ENCODE measurements around the gene SERPINE3.

DNA sequence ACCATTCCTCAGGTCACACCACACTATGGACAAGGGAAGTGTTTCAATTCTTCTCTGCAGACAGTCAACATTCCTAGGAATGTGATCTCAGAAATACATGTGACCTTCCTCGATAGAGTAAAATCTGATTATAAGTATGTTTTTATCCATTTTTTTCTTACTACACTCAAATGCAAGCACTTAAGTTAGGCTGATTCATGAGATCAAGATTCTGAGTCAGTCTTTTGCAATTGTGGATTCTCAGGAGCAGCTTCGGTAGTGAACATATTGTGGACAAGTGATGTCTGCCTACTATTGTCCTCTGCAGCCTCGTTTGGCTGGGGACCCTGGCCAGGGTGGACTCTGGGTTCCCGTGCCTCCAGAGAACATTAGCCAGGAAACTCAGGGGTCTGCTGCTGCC lies 3.2 kb downstream of the SERPINE3 start:
- TF ChIP-seq, protein P1, sequence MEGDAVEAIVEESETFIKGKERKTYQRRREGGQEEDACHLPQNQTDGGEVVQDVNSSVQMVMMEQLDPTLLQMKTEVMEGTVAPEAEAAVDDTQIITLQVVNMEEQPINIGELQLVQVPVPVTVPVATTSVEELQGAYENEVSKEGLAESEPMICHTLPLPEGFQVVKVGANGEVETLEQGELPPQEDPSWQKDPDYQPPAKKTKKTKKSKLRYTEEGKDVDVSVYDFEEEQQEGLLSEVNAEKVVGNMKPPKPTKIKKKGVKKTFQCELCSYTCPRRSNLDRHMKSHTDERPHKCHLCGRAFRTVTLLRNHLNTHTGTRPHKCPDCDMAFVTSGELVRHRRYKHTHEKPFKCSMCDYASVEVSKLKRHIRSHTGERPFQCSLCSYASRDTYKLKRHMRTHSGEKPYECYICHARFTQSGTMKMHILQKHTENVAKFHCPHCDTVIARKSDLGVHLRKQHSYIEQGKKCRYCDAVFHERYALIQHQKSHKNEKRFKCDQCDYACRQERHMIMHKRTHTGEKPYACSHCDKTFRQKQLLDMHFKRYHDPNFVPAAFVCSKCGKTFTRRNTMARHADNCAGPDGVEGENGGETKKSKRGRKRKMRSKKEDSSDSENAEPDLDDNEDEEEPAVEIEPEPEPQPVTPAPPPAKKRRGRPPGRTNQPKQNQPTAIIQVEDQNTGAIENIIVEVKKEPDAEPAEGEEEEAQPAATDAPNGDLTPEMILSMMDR (conservative IDR thresholded peaks at IDR 0.05; ENCODE audit: low read depth, low read length) = no peak
- TF ChIP-seq EZH2 (IDR thresholded peaks at IDR 0.05; ENCODE audit: borderline replicate concordance, low read depth, low read length, poor library complexity, severe bottlenecking) = no peak
